Cardiac fibroblast (primary cell): ENCODE data around the gene TSPO.

Experiments used
- DNase-seq, 2 donors: peaks; one replicate each; pipeline versions ENCODE4 v3.0.0 to v3.0.0-alpha.2; 2010; ENCODE audit warnings: low read depth in 2 of 2
- H3K4me3 ChIP-seq, 2 donors: replicated peaks in 1 of 2; 1 replicate in 1 of 2; 2 replicates in 1 of 2; pipeline ENCODE4 v1.5.1; 2011; ENCODE audit warnings: low read depth in 2 of 2, low read length in 2 of 2, mild to moderate bottlenecking in 2 of 2, moderate library complexity in 1 of 2
- TF ChIP-seq, protein P1 (sequence below): IDR thresholded peaks from one replicate; pipeline ENCODE4 v1.5.1; 2011; ENCODE audit warnings: low read depth, mild to moderate bottlenecking, low read length, inconsistent platforms

TSPO gene

DNA sequence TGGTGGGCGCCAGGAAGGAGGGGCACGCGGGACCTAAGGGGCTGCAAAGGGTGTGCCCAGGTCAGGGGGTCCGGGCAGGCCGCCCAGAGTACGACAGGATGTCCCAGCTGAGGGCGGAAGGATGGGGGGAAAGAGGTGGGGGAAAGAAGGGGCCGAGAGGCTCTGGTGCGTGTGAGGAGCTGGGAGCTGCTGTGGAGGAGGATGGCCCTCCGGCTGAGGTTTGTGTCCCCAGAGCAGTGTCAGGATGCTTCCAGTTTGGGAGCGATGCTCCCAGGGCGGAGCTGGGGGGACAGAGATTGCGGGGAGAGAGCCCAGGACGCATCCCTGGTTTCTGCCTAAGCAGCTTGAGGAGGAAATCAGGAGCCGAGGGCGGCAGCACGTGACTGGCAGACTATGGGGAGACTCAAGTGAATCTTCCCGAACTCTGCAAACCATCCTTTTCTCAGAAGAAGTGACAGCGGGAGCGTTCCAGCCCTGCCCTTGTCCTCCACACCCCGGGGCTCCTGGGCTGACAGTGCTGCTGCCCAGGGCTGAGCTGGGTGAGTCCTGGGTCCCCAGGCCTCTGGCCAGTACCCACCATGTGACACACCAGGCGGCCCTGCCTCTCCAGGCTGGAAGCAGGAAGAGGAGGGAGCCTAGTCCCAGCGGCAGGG is 55.3 kb downstream of the TSPO start:
- no peak for DNase-seq
- TF ChIP-seq, protein P1, sequence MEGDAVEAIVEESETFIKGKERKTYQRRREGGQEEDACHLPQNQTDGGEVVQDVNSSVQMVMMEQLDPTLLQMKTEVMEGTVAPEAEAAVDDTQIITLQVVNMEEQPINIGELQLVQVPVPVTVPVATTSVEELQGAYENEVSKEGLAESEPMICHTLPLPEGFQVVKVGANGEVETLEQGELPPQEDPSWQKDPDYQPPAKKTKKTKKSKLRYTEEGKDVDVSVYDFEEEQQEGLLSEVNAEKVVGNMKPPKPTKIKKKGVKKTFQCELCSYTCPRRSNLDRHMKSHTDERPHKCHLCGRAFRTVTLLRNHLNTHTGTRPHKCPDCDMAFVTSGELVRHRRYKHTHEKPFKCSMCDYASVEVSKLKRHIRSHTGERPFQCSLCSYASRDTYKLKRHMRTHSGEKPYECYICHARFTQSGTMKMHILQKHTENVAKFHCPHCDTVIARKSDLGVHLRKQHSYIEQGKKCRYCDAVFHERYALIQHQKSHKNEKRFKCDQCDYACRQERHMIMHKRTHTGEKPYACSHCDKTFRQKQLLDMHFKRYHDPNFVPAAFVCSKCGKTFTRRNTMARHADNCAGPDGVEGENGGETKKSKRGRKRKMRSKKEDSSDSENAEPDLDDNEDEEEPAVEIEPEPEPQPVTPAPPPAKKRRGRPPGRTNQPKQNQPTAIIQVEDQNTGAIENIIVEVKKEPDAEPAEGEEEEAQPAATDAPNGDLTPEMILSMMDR: no peak

DNA sequence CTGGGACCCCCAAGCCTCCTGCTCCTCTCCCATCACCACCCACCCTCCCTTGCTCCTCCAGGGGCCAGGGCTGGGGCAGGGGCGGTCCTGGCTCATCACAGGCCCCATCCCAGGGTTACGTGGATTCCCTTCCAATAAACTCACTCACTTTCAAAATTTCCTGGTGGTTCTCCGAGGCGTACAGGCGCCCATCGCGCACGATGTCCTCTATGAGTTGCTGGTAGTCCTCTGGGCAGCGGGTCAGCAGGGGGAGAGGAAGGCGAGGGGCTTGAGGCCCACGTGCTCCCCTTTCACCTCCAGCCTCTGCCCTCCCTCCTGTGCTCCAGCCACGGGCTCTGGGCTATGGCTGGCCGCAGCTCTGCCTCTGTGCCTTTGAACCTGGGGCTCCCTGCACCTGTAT is 56.0 kb downstream of the TSPO start:
- TF ChIP-seq, protein P1: no peak
- no peak overlapping the region for H3K4me3 ChIP-seq
- DNase-seq: no peak

More for the DNA sequence above, 55.3 kb downstream of the TSPO start:
- no peak overlapping the region for H3K4me3 ChIP-seq

DNA sequence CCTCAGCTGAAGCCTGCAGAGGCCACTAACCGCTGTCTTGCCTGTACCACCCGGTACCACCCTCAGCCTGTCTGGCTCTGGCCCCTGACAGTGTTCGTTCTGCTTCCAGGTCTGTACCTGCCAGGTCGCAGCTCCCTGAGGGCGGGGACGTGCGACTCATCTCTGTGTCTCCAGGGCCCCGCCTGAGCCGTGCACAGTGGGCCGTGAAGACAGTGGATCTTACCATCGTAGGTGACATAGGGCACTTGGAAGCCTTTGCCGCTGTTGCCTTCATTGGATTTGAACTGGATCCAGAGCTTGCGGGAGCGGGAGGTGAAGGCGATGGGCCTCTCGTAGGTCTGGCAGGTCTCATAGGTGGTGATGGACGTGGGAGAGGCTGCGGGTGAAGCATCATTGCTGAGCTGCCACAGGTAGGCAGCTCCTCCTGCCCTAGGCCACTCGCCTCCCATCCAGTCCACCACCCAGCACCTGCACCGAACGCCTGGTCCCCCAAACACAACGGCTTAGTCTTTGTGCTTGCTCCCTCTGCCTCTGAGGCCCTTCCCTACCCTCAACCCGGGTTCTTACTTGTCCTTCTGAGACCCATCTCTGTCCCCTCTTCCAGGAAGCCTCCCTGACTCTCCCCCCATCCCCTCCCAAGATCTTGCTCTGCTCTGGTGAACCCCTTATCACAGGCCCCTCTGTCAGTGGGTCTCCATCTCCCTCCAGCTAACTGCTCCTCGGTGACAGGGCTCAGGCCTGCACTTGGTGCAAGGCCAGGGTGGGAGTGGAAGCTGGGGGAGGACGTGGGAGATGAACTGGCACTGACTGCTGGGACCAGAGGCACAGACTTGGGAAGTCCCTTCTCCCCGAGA is 56.7 kb downstream of the TSPO start:
- no peak for DNase-seq
- TF ChIP-seq, protein P1: no peak
- H3K4me3 ChIP-seq: no peak overlapping the region

DNA sequence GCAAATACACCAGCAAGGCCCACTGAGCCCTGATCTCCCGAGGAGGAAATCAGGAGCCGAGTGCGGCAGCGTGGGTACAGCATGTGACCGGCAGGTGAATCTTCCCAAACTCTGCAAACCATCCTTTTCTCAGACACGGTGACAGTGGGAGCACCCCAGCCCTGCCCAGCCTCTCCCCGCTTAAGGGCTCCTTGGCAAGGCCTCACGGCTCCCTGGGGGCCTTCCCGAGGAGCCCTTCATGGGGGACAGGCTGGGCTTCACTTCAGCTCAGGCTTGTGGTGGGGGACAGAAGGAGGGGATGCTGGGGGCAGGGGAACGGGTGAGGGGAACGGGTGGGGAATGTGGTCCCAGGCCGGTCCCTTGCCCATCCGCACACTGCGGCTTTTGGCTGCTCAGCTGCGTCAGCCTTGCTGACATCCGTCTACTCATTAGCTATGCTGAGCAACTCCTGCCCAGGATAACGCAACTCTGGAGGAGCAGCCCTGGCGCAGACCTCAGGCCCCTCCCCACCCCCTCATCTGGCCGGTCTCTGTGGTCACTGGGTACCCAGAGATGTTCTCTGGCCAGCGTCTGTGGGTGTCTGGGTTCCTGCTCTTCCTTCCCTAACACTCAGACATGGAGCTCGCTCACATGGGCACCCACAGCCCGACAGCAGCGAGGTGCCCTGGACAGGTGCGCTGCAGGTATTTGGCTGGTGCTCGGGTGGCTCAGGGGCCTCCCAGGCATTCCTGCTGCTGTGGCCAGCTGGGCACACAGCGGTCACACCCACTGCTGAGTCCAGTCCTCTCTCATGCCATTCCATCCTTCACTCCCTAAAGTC is 57.6 kb downstream of the TSPO start:
- no peak overlapping the region for H3K4me3 ChIP-seq
- TF ChIP-seq, protein P1: no peak

DNA sequence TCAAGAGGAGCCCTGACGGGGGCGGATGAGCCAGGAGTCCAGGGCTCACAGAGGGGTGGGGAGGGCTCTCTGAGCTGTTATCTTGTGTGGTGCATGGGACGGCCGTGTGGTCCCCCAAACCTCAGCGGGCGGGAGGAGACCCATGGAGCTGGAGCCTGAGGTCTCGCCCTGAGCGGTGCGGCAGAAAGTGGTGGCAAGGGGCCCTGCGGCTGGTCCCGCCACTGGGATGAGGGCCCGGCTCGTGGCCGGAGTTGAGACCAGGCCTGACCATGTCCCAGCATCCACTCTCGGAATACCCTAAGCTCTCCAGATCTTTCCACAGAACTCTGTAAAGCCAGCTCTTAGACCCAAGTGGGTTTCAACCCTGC is 58.1 kb downstream of the TSPO start:
- no peak overlapping the region for H3K4me3 ChIP-seq
- no peak for DNase-seq
- TF ChIP-seq, protein P1: no peak

More for the DNA sequence above, 57.6 kb downstream of the TSPO start:
- DNase-seq: no peak

DNA sequence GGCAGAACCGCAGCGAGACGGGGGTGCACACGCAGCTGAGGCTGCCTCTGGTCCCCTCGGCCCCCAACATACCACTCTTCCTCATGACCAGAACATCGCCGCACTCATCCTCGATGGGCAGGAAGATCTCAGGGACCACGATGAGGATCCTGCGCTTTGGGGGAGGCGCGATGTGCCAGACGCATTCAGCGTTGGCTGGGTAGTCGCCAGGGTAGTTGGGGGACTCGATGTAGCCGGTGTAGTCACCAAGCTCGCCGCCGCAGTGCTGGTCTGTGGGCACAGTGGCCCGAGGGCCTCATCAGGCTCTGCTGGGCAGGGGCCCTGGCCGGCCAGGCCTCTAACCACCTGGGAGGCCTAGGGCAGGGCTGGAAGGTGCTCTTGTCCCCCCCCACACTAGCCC is 58.6 kb downstream of the TSPO start:
- TF ChIP-seq, protein P1: no peak
- no peak for DNase-seq
- H3K4me3 ChIP-seq: no peak overlapping the region
